DND-41 (cell line): Measurements from ENCODE around the gene SFT2D2.

ENCODE experiments used
- EZH2 ChIP-seq: IDR thresholded peaks from 3 replicates; pipeline ENCODE4 v1.6.1; 2012; ENCODE audit warnings: borderline replicate concordance, low read depth, mild to moderate bottlenecking, moderate library complexity, low read length, inconsistent platforms; ENCODE audit not compliant: severe bottlenecking
- TF ChIP-seq, protein P1 (sequence below): IDR thresholded peaks from 2 replicates; pipeline ENCODE4 v1.5.1; 2012; ENCODE audit warnings: borderline replicate concordance, low read length, moderate library complexity, mild to moderate bottlenecking; ENCODE audit not compliant: poor library complexity, severe bottlenecking; ENCODE audit errors: extremely low read depth

DNA sequence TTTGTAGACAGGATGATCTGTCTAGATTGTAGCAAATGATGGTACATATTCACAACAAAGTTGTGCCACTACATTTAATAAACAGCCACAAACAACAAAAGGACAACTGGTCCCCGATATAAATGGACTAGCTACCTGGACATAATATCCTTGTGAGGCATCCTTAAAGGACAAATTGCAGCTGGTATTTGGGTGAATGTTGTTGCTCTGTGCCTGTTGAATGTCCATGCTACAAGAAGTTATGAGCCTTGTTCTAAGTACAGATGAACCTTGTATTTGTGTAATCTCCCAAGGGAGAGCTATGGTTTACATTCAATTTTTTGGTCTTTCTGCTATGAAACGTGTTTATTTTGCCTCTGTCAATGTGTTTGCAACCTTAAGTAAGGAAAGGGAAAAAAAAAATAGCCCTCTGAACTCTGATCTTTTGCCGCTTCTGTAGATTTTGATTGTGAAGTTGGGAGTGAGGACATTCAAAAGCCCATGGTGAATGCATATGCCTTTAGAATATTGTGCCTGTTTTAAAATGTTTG is 26.5 kb downstream of the SFT2D2 start:
- TF ChIP-seq, protein P1, sequence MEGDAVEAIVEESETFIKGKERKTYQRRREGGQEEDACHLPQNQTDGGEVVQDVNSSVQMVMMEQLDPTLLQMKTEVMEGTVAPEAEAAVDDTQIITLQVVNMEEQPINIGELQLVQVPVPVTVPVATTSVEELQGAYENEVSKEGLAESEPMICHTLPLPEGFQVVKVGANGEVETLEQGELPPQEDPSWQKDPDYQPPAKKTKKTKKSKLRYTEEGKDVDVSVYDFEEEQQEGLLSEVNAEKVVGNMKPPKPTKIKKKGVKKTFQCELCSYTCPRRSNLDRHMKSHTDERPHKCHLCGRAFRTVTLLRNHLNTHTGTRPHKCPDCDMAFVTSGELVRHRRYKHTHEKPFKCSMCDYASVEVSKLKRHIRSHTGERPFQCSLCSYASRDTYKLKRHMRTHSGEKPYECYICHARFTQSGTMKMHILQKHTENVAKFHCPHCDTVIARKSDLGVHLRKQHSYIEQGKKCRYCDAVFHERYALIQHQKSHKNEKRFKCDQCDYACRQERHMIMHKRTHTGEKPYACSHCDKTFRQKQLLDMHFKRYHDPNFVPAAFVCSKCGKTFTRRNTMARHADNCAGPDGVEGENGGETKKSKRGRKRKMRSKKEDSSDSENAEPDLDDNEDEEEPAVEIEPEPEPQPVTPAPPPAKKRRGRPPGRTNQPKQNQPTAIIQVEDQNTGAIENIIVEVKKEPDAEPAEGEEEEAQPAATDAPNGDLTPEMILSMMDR, result no peak
- no peak for TF ChIP-seq EZH2
